K562 (cell line): ENCODE data around the gene ZNF672. TPM values are rescaled to one million over a fixed set of nuclear protein-coding genes. Genes with fewer than 3 reads are reported as not detected.
A peak's percentile ranks its signal among the peaks of the same experiment; 100 is the strongest.

ENCODE experiments used
- CREB1 ChIP-seq, 2 experiments: sonication (generic) in 1 of 2; formaldehyde crosslinking in 1 of 2; IDR thresholded peaks; 2 replicates each; pipeline versions ENCODE4 v1.6.1 to v1.8.0; 2012 to 2022; ENCODE audit warnings: inconsistent platforms in 1 of 2, mild to moderate bottlenecking in 1 of 2, missing genetic modification reagents in 1 of 2, moderate library complexity in 1 of 2
- MEIS2 ChIP-seq: fragments of 450-650 bp; IDR thresholded peaks from 2 replicates; pipeline ENCODE4 v1.6.1; 2014; ENCODE audit warnings: mild to moderate bottlenecking; ENCODE audit not compliant: partially characterized antibody
- ZBED1 ChIP-seq: IDR thresholded peaks from 2 replicates; pipeline ENCODE4 v1.6.1; 2014
- ZEB2 ChIP-seq: fragments of 450-650 bp; IDR thresholded peaks from 2 replicates; pipeline ENCODE4 v1.6.1; 2016
- ZNF316 ChIP-seq: fragments of 450-650 bp; IDR thresholded peaks from 2 replicates; pipeline ENCODE4 v1.6.1; 2016
- polyA plus RNA-seq, 8 experiments: library from polyadenylated mRNA; depleted of rRNA in 4 of 8; stranded (reverse) in 5 of 8; unstranded in 3 of 8; fragments of >200 nt; fragmentation: Nextera tagmentation in 2 of 8; fragmentation: Illumina TruSeq in 1 of 8; extraction: Ambion mirVana in 2 of 8; extraction: Trizol in 1 of 8; gene quantifications; 2 replicates each; pipeline versions ENCODE4 v1.2.1 to v1.2.3, GENCODE V29; 2011 to 2014; ENCODE audit warnings: inconsistent platforms in 1 of 8, missing spikeins in 1 of 8
- total RNA-seq, 7 experiments: library from RNA; depleted of rRNA in 6 of 7; stranded (reverse); fragments of >200 nt in 6 of 7; fragmentation: Illumina TruSeq in 2 of 7; extraction: Trizol in 2 of 7; gene quantifications; 2 replicates each; pipeline versions ENCODE4 v1.2.1 to v1.2.3, GENCODE V29; 2011 to 2021; ENCODE audit warnings: low replicate concordance in 1 of 7
- TF ChIP-seq, protein P1 (sequence below): conservative IDR thresholded peaks from 2 replicates; pipeline ENCODE4 v1.6.1; 2011; ENCODE audit warnings: low read depth, mild to moderate bottlenecking, low read length; ENCODE audit not compliant: control insufficient read depth
- TF ChIP-seq, protein P2 (sequence below): fragments of 450-650 bp; IDR thresholded peaks from 2 replicates; pipeline ENCODE4 v1.6.1; 2017; ENCODE audit warnings: antibody characterized with exemption, mild to moderate bottlenecking
- TF ChIP-seq, protein P3 (sequence below), 2 experiments: fragments of 450-650 bp; formaldehyde crosslinking in 1 of 2; IDR thresholded peaks; 2 replicates each; pipeline versions ENCODE4 v1.4.0 to v1.6.1; 2014 to 2020; ENCODE audit warnings: mild to moderate bottlenecking in 2 of 2, borderline replicate concordance in 1 of 2, low read depth in 1 of 2
- TF ChIP-seq, protein P4 (sequence below): fragments of 450-650 bp; IDR thresholded peaks from 2 replicates; pipeline ENCODE4 v1.6.1; 2018; ENCODE audit not compliant: partially characterized antibody

Gene ZNF672
- total and polyA plus RNA-seq, 9 of the 15 experiments (the other 6 are each of a cell fraction or from before 2014, with no cell fraction given) = 1.9 to 57.9 (median 24.1) TPM

DNA sequence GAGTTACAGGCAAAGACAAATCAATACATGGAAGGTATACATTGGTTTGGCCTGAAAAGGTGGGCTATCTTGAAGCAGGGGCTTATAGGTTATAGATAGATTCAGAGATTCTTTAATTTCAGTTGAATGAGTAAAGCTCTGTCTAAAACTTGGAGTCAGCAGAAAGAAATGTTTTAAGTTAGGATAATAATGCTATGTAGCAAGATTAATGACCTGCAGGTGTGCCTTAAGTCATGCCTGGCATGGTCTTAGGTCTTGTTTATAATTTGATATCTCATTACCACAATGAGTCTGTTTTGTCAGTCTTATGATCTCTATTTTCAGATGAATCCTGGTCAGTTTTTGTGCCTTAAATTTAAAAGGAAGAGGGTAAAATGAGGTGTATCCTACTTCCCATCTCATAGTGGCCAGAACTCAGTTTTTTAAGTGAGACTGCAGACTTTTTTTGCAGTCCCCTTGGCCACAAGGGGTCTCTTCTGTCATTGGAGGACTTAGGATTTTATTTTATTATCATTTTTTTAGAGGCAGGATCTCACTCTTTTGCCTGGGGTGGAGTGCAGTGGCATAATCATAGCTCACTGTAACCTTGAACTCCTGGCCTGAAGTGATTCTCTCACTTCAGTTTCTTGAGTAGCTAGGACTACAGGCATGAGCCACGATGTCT lies 46.7 kb downstream of the ZNF672 start (continued):
- TF ChIP-seq, protein P1, sequence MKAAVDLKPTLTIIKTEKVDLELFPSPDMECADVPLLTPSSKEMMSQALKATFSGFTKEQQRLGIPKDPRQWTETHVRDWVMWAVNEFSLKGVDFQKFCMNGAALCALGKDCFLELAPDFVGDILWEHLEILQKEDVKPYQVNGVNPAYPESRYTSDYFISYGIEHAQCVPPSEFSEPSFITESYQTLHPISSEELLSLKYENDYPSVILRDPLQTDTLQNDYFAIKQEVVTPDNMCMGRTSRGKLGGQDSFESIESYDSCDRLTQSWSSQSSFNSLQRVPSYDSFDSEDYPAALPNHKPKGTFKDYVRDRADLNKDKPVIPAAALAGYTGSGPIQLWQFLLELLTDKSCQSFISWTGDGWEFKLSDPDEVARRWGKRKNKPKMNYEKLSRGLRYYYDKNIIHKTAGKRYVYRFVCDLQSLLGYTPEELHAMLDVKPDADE = no peak
- TF ChIP-seq MEIS2 (peak; percentile 17), ZNF316 (peak; percentile 65), ZEB2 (no peak), ZBED1 (no peak), CREB1 (IDR thresholded peaks at IDR 0.05) (0 out of 2 replicates have a peak, but pooled peaks have one; percentile 6), CREB1 (CRISPR knock-in tag; IDR thresholded peaks at IDR 0.05) (no peak)
- TF ChIP-seq, protein P2, sequence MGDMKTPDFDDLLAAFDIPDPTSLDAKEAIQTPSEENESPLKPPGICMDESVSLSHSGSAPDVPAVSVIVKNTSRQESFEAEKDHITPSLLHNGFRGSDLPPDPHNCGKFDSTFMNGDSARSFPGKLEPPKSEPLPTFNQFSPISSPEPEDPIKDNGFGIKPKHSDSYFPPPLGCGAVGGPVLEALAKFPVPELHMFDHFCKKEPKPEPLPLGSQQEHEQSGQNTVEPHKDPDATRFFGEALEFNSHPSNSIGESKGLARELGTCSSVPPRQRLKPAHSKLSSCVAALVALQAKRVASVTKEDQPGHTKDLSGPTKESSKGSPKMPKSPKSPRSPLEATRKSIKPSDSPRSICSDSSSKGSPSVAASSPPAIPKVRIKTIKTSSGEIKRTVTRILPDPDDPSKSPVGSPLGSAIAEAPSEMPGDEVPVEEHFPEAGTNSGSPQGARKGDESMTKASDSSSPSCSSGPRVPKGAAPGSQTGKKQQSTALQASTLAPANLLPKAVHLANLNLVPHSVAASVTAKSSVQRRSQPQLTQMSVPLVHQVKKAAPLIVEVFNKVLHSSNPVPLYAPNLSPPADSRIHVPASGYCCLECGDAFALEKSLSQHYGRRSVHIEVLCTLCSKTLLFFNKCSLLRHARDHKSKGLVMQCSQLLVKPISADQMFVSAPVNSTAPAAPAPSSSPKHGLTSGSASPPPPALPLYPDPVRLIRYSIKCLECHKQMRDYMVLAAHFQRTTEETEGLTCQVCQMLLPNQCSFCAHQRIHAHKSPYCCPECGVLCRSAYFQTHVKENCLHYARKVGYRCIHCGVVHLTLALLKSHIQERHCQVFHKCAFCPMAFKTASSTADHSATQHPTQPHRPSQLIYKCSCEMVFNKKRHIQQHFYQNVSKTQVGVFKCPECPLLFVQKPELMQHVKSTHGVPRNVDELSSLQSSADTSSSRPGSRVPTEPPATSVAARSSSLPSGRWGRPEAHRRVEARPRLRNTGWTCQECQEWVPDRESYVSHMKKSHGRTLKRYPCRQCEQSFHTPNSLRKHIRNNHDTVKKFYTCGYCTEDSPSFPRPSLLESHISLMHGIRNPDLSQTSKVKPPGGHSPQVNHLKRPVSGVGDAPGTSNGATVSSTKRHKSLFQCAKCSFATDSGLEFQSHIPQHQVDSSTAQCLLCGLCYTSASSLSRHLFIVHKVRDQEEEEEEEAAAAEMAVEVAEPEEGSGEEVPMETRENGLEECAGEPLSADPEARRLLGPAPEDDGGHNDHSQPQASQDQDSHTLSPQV = peak; percentile 67
- TF ChIP-seq, protein P3, sequence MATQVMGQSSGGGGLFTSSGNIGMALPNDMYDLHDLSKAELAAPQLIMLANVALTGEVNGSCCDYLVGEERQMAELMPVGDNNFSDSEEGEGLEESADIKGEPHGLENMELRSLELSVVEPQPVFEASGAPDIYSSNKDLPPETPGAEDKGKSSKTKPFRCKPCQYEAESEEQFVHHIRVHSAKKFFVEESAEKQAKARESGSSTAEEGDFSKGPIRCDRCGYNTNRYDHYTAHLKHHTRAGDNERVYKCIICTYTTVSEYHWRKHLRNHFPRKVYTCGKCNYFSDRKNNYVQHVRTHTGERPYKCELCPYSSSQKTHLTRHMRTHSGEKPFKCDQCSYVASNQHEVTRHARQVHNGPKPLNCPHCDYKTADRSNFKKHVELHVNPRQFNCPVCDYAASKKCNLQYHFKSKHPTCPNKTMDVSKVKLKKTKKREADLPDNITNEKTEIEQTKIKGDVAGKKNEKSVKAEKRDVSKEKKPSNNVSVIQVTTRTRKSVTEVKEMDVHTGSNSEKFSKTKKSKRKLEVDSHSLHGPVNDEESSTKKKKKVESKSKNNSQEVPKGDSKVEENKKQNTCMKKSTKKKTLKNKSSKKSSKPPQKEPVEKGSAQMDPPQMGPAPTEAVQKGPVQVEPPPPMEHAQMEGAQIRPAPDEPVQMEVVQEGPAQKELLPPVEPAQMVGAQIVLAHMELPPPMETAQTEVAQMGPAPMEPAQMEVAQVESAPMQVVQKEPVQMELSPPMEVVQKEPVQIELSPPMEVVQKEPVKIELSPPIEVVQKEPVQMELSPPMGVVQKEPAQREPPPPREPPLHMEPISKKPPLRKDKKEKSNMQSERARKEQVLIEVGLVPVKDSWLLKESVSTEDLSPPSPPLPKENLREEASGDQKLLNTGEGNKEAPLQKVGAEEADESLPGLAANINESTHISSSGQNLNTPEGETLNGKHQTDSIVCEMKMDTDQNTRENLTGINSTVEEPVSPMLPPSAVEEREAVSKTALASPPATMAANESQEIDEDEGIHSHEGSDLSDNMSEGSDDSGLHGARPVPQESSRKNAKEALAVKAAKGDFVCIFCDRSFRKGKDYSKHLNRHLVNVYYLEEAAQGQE (IDR thresholded peaks at IDR 0.05; ENCODE audit: borderline replicate concordance) = peak; percentile 19; the same call in 1 of the 2 replicates
- TF ChIP-seq, protein P3 (CRISPR knock-in tag; IDR thresholded peaks at IDR 0.05; ENCODE audit: low read depth) = no peak
- TF ChIP-seq, protein P4, sequence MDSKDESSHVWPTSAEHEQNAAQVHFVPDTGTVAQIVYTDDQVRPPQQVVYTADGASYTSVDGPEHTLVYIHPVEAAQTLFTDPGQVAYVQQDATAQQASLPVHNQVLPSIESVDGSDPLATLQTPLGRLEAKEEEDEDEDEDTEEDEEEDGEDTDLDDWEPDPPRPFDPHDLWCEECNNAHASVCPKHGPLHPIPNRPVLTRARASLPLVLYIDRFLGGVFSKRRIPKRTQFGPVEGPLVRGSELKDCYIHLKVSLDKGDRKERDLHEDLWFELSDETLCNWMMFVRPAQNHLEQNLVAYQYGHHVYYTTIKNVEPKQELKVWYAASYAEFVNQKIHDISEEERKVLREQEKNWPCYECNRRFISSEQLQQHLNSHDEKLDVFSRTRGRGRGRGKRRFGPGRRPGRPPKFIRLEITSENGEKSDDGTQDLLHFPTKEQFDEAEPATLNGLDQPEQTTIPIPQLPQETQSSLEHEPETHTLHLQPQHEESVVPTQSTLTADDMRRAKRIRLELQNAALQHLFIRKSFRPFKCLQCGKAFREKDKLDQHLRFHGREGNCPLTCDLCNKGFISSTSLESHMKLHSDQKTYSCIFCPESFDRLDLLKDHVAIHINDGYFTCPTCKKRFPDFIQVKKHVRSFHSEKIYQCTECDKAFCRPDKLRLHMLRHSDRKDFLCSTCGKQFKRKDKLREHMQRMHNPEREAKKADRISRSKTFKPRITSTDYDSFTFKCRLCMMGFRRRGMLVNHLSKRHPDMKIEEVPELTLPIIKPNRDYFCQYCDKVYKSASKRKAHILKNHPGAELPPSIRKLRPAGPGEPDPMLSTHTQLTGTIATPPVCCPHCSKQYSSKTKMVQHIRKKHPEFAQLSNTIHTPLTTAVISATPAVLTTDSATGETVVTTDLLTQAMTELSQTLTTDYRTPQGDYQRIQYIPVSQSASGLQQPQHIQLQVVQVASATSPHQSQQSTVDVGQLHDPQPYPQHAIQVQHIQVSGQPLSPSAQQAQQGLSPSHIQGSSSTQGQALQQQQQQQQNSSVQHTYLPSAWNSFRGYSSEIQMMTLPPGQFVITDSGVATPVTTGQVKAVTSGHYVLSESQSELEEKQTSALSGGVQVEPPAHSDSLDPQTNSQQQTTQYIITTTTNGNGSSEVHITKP = no peak
